ENCODE measurements around the gene PDE6D.

The PDE6D gene

DNA sequence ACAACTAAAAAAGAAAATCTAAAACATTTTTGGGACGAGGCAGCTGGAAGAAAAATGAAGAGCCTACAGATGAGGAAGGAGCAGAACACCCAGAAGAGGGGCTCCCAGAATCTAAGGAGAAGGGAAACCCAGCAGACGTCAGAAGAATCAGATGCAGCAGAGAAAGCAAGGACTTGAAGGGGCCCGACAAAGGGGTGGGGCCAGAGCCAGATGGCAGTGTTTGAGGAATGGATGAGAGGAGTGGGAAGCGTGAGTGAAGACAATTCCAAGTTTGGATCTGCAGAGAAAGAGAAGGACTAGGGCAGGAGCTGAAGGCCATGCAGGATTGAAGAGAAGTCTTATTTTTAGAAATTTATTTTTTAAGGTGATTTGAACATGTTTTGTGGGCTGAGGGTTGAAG is 53.5 kb downstream of the PDE6D start:
- no peak overlapping the region for H3K4me2 ChIP-seq (ENCODE audit: low read length)
- no peak overlapping the region for H2AFZ ChIP-seq (ENCODE audit: low read depth, low read length)
- no peaks in the 10 kb centered on the region for H3K4me1 ChIP-seq (ENCODE audit: low read length)
- no peak overlapping the region for H3K4me3 ChIP-seq (ENCODE audit: low read length)
- H3K9me3 ChIP-seq (ENCODE audit: insufficient read depth, low read length): no peaks in the 10 kb centered on the region
- TF ChIP-seq EZH2phosphoT487 (IDR thresholded peaks at IDR 0.05; ENCODE audit: low read depth): no peak
- TF ChIP-seq, protein P1, sequence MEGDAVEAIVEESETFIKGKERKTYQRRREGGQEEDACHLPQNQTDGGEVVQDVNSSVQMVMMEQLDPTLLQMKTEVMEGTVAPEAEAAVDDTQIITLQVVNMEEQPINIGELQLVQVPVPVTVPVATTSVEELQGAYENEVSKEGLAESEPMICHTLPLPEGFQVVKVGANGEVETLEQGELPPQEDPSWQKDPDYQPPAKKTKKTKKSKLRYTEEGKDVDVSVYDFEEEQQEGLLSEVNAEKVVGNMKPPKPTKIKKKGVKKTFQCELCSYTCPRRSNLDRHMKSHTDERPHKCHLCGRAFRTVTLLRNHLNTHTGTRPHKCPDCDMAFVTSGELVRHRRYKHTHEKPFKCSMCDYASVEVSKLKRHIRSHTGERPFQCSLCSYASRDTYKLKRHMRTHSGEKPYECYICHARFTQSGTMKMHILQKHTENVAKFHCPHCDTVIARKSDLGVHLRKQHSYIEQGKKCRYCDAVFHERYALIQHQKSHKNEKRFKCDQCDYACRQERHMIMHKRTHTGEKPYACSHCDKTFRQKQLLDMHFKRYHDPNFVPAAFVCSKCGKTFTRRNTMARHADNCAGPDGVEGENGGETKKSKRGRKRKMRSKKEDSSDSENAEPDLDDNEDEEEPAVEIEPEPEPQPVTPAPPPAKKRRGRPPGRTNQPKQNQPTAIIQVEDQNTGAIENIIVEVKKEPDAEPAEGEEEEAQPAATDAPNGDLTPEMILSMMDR (IDR thresholded peaks at IDR 0.05; ENCODE audit: low read depth, low read length): no peak
- H3K36me3 ChIP-seq (replicated peaks; ENCODE audit: low read depth, low read length): no peaks in the 10 kb centered on the region
- no peaks in the 10 kb centered on the region for H3K27me3 ChIP-seq (ENCODE audit: low read depth, low read length)
- H4K20me1 ChIP-seq (ENCODE audit: insufficient read depth, low read length): no peaks in the 10 kb centered on the region
- no peak overlapping the region for H3K9ac ChIP-seq (ENCODE audit: low read length)
- H3K27ac ChIP-seq (ENCODE audit: low read length): no peak overlapping the region
- no peaks in the 10 kb centered on the region for H3K79me2 ChIP-seq (ENCODE audit: low read length)

DNA sequence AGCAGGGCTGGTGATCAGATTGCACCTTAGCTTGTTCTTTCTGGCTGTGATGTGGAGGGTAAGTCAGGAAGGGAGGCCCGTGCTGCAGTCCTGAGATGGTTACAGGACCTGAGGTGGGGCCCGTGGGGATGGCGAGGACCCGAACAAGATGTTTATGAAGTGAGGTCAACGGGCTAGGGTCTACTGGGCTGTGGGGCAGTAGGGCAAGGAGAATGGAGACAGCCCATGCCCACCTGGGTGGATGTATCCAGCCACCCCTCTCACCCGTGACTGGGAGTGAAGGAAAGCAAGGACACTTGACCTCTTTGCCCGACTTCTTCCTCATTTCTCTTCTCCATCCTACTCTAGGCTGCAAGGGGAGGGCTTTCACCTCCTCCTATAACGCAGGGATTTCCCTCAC is 54.8 kb downstream of the PDE6D start:
- peaks cover 9% of the 10 kb centered on the region for H3K4me1 ChIP-seq (ENCODE audit: low read length)
- H3K27me3 ChIP-seq (ENCODE audit: low read depth, low read length): no peaks in the 10 kb centered on the region
- H3K36me3 ChIP-seq (replicated peaks; ENCODE audit: low read depth, low read length): no peaks in the 10 kb centered on the region
- H4K20me1 ChIP-seq (ENCODE audit: insufficient read depth, low read length): no peaks in the 10 kb centered on the region
- no peaks in the 10 kb centered on the region for H3K79me2 ChIP-seq (ENCODE audit: low read length)
- TF ChIP-seq, protein P1 (IDR thresholded peaks at IDR 0.05; ENCODE audit: low read depth, low read length): no peak
- no peak for TF ChIP-seq EZH2phosphoT487 (IDR thresholded peaks at IDR 0.05; ENCODE audit: low read depth)
- H3K4me2 ChIP-seq (ENCODE audit: low read length): no peak overlapping the region
- no peak overlapping the region for H3K9ac ChIP-seq (ENCODE audit: low read length)
- H3K27ac ChIP-seq (ENCODE audit: low read length): no peak overlapping the region
- H3K9me3 ChIP-seq (ENCODE audit: insufficient read depth, low read length): no peaks in the 10 kb centered on the region
- H2AFZ ChIP-seq (ENCODE audit: low read depth, low read length): no peak overlapping the region
- no peak overlapping the region for H3K4me3 ChIP-seq (ENCODE audit: low read length)

DNA sequence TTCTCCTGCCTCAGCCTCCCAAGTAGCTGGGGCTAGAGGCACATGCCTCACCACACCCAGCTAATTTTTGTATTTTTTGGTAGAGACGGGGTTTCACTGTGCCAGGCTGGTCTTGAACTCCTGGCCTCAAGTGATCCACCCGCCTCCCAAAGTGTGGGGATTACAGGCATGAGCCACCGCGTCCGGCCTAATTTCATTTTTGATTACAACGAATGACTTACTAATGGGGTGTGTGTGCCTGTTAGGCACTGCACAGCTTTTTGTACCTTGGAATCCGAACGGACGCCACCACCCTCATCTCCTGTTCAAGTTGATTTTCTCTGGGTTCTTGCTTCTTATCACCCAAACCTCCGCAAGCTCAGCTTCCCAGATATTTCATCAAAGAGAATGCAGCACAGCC is 55.6 kb downstream of the PDE6D start:
- no peak overlapping the region for H3K9ac ChIP-seq (ENCODE audit: low read length)
- TF ChIP-seq, protein P1 (IDR thresholded peaks at IDR 0.05; ENCODE audit: low read depth, low read length): no peak
- no peak for TF ChIP-seq EZH2phosphoT487 (IDR thresholded peaks at IDR 0.05; ENCODE audit: low read depth)

DNA sequence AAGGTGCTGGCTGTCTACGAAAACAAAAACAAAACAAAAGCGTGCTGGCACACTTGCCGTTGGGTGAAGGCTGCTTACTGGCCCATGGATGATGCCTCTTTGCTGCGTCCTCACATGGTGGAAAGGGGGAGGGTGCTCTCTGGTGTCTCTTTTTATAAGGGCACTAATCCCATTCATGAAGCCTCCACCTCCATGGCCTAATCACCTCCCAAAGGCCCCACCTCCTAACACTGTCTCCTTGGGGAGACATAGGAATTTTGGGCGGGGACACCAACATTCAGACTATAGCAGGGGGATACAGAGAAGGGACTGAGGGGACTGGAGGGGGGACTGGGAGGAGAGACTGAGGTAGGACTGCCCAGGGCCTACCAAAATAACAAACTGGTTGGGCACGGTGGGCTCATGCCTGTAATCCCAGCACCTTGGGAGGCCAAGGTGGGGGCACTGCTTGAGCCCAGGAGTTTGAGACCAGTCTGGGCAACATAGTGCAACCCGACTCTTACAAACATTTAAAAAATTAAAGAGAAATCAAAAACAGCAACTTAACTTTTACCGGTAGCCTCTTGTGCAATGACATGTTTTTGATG is 58.3 kb downstream of the PDE6D start:
- no peak overlapping the region for H3K9ac ChIP-seq (ENCODE audit: low read length)
- H3K27me3 ChIP-seq (ENCODE audit: low read depth, low read length): no peaks in the 10 kb centered on the region
- no peak for TF ChIP-seq EZH2phosphoT487 (IDR thresholded peaks at IDR 0.05; ENCODE audit: low read depth)
- TF ChIP-seq, protein P1 (IDR thresholded peaks at IDR 0.05; ENCODE audit: low read depth, low read length): no peak
- no peak overlapping the region for H2AFZ ChIP-seq (ENCODE audit: low read depth, low read length)
- no peak overlapping the region for H3K27ac ChIP-seq (ENCODE audit: low read length)
- no peaks in the 10 kb centered on the region for H3K79me2 ChIP-seq (ENCODE audit: low read length)
- H3K36me3 ChIP-seq (replicated peaks; ENCODE audit: low read depth, low read length): no peaks in the 10 kb centered on the region
- no peaks in the 10 kb centered on the region for H3K9me3 ChIP-seq (ENCODE audit: insufficient read depth, low read length)
- no peaks in the 10 kb centered on the region for H4K20me1 ChIP-seq (ENCODE audit: insufficient read depth, low read length)
- no peak overlapping the region for H3K4me3 ChIP-seq (ENCODE audit: low read length)
- no peak overlapping the region for H3K4me2 ChIP-seq (ENCODE audit: low read length)
- peaks cover 29% of the 10 kb centered on the region for H3K4me1 ChIP-seq (ENCODE audit: low read length)

More for the DNA sequence above, 55.6 kb downstream of the PDE6D start:
- Histone ChIP-seq H3K27me3 (ENCODE audit: low read depth, low read length) (no peaks in the 10 kb centered on the region), H3K4me2 (ENCODE audit: low read length) (no peak overlapping the region), H3K4me3 (ENCODE audit: low read length) (no peak overlapping the region), H3K27ac (ENCODE audit: low read length) (no peak overlapping the region), H3K4me1 (ENCODE audit: low read length) (peaks cover 17% of the 10 kb centered on the region), H3K36me3 (replicated peaks; ENCODE audit: low read depth, low read length) (no peaks in the 10 kb centered on the region), H2AFZ (ENCODE audit: low read depth, low read length) (no peak overlapping the region), H3K9me3 (ENCODE audit: insufficient read depth, low read length) (no peaks in the 10 kb centered on the region), H4K20me1 (ENCODE audit: insufficient read depth, low read length) (no peaks in the 10 kb centered on the region), H3K79me2 (ENCODE audit: low read length) (no peaks in the 10 kb centered on the region)

Measured in OCI-LY3 (cell line).